Activated CD4-positive, alpha-beta T cell treated with anti-CD3 and anti-CD28 coated beads, Interleukin-2, amount 10 ng/mL, durations not matched to agents 7 days and 5 days (primary cell): Measurements from ENCODE around the gene NFASC. TPM values are rescaled to one million over a fixed set of nuclear protein-coding genes. Genes with fewer than 3 reads are reported as not detected.

Experiments
- total RNA-seq, 2 experiments: library from RNA; stranded (reverse); gene quantifications; one replicate each; pipeline ENCODE4 v1.2.3, GENCODE V29; 2021

Gene NFASC
- total RNA-seq, 2 experiments from 2014 or later, result 0.23 TPM; not detected in 1

Other genes starting within 250 kb of the NFASC start
- not detected for gene LRRN2, start 185.1 kb upstream of the NFASC start, total RNA-seq
- not detected for gene CNTN2, start 172.3 kb downstream of the NFASC start, total RNA-seq
- gene TMEM81, start 213.6 kb downstream of the NFASC start, total RNA-seq, result 1 to 10 TPM; 2.4 to 2.9 TPM